Forelimb muscle (tissue), 1 donor: ENCODE data around the gene DCUN1D5. TPM values are rescaled to one million over a fixed set of nuclear protein-coding genes. Genes with fewer than 3 reads are reported as not detected.
"Not testable (repeated sequence)": the region's sequence is repeated elsewhere in the genome, so short reads cannot be mapped to it uniquely, and the experiment has no call there.

Experiments
- DNase-seq: peaks from one replicate; pipeline ENCODE4 v3.0.0-alpha.2; 2013; ENCODE audit warnings: low read depth
- polyA plus RNA-seq: library from polyadenylated mRNA; unstranded; fragments of 120-200 nt; gene quantifications from one replicate; pipeline ENCODE4 v1.2.1, GENCODE V29; 2013; ENCODE audit not compliant: insufficient read length

Gene DCUN1D5
- polyA plus RNA-seq, 1 donor: 32.6 TPM

DNA sequence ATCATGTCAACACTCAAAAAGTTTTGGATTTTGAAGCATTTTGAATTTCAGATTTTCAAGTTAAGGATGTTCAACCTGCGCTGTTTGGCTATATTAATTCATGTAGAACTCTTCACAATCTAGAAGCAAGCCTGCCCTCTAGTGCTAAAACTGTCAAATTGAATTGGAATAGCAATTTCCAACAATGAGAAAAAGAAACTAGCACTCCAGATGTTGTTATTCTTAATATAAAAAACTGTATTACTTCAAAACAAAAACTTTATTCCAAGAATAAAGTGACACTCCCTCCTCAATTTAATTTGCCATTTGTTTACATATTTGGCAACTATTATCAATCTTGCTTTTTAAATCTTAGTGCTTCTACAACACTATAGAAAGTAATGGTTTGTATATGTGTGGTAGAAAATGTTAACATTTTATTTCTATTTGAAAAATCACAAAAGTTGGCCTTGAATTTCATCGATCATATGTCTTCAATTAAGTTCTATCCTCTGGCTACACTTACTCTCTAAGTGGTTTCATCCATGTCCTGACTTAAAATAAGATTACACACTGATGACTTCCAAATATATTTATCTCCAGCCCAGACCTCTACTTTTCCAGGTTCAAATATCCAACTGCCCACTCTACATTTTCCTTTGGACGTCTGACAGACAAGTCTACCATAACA lies 36.6 kb downstream of the DCUN1D5 start:
- peak; percentile 35 for DNase-seq

DNA sequence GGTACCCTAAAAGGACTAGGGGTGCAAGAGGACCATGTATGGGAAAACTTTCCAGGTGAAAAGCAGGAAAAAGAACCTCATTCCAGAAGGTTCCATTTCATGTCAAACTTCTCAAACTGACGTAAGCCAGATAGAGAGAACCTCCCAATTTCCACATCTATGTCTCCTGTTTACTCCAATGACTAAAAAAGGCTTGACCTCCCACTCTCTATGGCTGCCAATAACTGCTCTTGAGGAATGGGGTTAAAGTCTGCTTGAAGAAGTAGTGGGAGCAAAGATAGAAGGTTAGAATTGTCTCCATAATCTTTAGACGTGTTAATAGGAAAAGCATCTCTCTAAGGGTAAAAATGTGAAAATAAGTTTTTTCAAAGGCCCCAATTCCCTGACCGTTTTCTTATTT lies 38.0 kb downstream of the DCUN1D5 start:
- no peak for DNase-seq

DNA sequence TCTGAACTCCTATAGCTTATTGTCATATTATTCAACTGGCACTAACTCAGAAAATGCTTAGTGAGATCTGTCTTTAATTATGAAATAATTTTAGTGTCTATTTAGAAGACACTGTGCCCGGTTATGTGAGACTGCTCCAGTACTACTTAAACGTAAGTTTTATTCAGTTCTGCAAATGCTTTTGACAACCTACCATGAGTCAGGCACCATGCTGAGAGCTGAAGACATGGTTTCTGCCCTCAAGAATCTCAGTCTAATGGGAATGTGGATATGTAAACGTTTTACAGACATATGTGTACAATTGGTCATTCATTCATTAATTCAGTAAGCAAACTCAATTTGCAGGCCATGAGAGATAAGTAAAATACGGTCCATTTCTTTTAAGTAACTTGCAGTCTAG lies 40.0 kb downstream of the DCUN1D5 start:
- DNase-seq: no peak

DNA sequence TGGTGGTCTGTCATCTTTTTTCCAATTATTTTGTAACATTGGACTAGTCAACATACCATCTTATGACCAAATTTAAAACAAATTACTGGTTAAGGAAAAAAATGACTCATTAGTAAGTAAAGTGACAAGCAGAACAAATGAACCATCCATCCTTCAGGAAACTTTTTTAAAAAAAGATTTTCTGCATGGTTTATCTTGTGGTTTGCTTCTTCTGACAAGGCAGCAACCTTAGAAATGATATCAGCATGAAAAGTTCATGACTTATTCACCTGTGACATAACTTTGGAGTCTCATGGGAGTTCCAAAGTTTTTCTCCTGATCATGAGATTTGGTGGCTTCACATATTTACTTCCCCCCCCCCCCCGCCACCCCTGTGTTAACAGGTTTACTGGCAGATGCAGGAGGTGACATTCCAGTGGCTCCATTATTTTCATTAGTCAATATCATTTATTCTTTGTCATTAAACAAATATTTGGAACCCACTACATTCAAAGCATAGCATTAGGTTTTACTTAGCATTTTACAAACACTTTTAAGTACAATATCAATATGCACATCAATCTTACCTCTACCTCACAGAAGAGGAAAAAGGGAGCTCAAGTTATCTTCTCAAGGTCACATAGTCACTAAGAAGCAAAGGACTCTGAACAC lies 40.7 kb downstream of the DCUN1D5 start:
- no peak for DNase-seq

DNA sequence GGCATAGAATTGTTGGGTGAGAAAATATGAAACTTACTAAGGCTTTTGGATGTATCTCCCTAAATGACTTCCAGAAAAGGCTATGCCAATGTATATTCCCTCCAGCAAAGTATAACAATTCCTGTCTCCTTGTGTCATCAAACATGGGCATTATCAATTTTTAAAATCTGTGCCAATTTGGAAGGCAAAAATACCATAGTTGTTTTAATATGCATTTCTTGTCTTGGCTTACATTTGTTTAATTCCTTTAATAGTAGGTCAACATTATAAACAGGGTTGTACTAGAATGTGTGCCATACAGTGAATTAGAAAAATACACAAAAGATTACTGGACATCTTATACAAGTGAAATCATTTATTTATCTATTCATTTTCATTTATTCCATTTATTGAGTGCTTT lies 41.6 kb downstream of the DCUN1D5 start:
- DNase-seq: no peak

DNA sequence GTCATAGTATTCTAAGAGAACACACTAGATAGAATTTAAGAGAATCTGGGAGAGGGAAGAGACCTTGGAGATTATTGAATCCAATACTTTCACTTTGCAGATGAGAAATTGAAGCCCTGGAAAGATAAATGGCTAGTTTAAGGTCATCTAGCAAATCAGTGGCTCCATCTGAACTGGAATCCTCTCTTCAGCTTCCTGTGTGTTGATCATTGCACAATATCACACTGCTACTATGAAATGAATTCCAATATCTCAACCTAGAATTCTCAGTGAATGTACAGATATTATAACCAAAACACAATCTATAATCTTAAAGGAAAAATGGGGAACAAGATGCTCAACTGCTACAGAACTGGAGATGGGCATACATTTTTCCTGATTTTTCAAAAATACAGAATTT lies 44.1 kb downstream of the DCUN1D5 start:
- no peak for DNase-seq

DNA sequence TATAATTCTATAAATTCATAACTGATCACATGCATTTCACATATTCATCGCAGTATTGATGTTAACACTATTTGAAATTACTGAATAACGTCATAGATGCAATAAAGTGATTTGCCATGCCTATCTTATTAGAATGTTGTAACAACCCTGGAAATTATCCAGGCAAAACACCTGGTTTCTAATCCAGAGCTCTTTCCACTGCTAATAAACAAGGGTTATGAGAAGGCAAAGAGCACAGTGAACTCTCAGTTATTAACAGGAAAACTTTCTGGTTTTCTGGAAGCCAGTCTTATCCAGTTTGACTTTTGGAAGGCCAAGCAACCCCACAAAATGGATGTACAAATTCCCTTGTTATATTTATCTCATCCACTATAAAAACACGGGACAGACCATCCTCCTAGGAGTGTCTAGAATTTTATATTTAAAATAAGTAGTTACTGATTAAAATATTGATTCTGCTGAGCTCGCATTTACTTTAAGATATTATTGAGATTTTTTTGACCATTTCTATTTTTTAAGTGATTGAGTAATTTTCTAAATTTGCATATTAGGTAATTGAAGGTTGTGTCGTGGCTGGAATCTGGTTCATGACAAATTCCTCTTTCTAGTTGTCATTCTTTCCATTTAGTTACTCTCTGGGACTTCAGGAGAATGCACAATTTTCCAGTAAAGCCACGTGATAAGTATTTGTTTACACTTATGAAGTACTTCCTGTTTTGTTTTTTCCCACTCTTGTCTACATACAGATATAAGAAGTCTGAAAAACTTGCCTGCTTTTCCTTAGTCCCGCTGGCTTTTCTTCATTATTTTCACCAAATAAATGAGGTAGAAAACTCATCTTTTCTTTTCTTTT lies 47.9 kb downstream of the DCUN1D5 start:
- no peak for DNase-seq

DNA sequence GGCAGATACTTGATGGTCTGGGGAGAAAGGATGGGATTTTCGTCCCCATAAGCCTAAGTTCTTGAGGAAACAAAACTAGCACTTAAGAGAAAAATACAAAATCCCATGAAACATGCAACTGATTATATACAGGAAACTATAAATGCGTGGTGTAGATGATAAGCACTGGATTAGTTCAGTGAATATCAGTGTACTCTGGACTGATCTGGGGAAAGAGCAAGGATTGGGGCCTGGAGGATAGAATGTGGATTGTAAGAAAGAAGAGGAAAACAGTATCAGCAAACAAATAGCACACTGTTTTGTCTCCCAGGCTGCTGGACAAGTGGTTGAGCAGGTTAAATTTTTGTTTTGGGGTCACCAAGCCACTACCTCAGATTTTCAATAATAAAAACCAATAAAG lies 49.8 kb downstream of the DCUN1D5 start:
- DNase-seq: no peak

DNA sequence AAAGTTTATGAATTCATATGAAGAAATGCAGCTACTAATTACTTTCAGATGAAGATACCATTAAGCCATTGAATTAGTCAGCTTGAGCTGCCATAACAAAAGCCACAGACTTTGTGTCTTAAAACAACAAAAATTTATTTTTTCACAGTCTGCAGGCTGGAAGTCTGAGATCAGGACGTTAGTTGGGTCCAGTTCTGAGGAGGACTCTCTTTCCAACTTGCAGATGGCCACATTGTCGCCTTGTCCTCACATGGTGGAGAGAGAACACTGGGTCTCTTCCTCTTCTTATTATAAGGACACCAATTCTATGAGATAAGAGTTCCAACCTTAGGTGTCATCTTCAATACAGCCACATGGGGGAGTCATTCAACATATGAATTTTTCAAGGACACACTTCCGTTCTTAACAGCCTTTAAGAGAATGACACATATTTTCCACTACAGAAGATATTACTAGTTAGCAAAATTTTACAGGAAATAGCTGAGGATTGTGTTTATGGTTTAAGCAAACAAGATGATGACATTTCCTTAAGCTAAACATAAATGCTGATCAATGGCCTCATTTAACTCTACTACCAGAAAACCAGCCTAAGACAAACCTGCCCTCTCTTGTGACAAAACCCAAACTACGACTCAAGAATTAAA lies 56.0 kb downstream of the DCUN1D5 start:
- peak; percentile 44 for DNase-seq

DNA sequence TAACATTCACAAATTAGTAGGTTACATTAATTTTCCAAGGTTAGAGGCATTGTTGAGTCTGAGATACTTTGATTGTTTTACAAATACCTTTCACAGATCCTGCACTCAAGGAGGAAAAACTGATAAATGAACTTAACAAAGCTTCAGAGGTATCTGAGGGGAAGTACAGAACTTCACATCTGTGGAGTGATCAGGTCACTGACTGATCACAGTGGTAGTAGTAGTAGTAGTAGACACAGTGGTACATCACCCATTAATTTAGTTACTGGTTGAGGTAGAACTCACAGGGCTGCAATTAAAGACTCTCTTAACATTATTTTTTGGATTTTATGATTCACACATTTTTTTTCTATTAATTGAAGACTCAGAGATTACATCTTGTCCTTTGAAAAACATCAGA lies 56.7 kb downstream of the DCUN1D5 start:
- no peak for DNase-seq

DNA sequence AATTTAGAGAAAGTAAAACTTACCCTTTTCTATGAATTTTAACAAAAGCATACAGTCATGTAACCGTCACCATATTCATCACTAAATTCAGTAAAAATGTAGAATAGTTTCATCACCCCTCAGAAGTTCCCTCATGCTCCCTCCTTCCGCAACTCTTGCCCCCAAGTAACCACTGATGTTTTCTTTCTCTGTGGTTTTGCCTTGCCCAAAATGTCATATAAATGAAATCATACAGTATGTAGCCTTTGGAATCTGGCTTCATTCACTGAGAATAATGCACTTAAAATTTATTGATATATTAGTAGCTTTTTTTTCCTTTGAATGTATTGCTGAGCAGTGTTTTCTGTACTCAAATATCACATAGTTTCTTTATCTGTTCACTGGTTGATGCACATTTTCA lies 60.1 kb downstream of the DCUN1D5 start:
- no peak for DNase-seq

DNA sequence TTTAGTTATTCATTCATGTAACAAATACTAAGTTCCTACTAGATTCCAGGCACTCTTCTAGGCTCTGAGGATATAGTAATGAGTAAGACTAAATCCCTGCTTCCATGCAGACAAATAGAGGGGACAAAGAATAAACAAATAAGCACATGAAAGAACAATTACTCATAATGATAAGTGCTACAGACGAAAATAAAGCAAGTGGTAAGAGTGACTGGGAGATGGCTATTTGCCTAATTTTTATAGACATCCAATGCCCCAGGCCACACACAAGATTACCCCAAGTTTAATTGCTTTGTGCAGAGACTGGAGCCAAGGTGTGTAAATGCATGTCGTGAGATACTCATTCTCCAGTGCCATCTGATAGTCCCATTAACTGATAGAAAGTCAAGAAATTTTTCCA lies 62.6 kb downstream of the DCUN1D5 start:
- DNase-seq: no peak

DNA sequence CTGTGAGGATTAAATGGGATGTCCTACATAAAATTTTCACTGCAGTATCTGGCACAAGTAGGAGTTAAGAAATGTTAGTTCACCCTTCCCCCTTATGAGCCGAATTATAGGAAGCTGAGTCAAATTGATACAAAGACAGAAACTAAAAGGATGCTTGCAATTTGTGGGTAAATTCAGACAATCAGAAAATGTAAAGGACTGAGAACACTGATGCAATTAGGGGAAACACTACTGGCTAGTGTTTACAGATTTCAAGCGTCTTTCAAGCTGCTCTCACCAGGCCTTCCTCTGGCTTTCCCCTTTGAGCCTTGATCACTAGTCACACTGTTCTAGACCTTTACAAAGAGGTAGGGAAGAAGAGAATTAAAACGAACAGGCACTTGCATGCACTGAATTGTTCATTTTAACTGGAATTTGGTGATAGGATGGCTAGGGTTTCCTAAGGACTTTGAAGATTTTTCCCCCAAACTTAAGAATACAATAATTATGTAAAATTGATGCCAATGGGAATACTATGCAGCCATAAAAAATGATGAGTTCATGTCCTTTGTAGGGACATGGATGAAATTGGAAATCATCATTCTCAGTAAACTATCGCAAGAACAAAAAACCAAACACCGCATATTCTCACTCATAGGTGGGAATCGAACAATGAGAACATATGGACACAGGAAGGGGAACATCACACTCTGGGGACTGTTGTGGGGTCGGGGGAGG lies 63.5 kb downstream of the DCUN1D5 start:
- not testable (repeated sequence) for DNase-seq

DNA sequence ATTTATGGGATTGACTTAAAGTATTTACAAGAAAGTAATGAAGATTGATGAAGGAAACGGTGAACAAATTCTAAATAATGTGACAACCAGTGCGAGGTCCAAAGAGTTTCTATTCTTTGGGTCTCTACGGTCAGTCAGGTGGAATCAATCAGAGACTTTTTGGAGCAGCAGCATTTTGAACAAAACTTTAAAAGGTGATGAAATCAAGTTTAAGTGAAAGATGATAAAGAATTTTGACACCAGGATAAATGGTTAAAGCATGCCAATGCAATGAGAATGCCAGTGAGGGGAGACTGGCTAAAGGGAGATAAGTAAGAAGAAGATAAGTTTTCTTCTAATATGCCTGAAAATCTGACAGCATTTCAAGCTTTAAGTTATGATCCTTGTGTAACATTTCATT lies 67.9 kb downstream of the DCUN1D5 start:
- no peak for DNase-seq

DNA sequence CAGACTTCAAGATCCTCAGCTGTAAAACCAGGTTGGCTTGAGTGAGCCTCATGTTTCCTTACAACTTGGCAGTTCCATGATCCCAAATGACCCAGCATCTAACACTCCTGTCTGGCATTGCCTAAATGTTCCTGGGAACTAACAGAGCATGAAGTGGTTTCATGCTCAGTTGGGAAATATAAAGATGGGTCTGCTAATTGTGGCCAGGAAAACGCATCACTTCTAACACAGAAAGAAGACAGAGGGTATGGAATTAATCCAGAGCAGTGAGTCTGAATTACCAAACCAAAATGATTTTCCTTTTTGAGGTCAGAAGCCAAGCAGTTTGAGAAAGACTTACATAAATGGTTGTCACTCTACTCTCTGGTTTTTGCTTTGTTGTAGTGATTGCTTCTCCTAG lies 75.9 kb downstream of the DCUN1D5 start:
- no peak for DNase-seq

DNA sequence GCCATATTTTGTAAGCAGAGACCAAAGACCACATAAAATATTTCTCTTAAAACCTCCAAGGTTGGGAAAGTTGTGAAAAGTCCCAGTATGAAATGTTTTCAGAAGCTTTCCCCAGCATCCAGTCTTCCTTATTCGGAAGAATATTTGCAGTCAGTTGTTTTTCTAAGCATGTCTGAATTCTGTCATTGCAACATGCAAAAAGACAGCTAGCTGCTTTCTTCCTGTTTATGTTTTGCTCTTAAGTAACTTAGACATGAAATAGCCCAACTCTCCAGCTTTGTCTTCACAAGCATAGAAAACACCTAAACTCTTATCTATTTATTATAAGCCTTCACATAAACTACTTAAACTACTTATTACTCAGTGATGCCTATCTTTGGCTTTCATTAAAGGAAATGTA lies 78.5 kb downstream of the DCUN1D5 start:
- no peak for DNase-seq

Other genes with a start within 250 kb of the DCUN1D5 start
- gene MMP3, start 248.6 kb downstream of the DCUN1D5 start, polyA plus RNA-seq: not detected
- not detected for gene MMP12, start 217.2 kb downstream of the DCUN1D5 start, polyA plus RNA-seq
- gene MMP13, start 136.4 kb downstream of the DCUN1D5 start, polyA plus RNA-seq: 0.10 TPM
- gene DYNC2H1, start 17.3 kb upstream of the DCUN1D5 start, polyA plus RNA-seq: 10.1 TPM